HG03280 (cell line): Measurements from ENCODE around the gene NEURL1.
"Not testable (repeated sequence)": the region's sequence is repeated elsewhere in the genome, so short reads cannot be mapped to it uniquely, and the experiment has no call there.

Experiments
- ATAC-seq: cut with Tn5 transposase; IDR thresholded peaks from one replicate; pipeline ENCODE4 v1.9.1; 2021; ENCODE audit warnings: mild to moderate bottlenecking, moderate library complexity; ENCODE audit not compliant: unreplicated experiment

NEURL1 gene

DNA sequence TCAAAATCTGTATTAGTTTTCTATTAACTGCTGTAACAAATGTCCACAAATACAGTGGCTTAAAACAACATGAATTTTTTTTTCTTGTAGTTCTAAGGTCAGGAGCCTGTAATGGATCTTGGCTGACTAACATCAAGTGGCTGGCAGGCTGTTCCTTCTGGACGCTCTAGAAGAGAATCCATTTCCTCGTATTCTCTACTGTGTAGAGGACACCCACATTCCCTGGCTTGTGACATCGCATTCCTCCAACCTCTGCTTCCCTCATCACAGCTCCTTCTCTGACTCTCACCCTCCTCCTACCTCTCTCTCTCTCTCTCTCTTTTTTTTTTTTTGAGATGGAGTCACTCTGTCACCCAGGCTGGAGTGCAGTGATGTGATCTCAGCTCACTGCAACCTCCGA is 30.0 kb upstream of the NEURL1 start:
- no peak for ATAC-seq

DNA sequence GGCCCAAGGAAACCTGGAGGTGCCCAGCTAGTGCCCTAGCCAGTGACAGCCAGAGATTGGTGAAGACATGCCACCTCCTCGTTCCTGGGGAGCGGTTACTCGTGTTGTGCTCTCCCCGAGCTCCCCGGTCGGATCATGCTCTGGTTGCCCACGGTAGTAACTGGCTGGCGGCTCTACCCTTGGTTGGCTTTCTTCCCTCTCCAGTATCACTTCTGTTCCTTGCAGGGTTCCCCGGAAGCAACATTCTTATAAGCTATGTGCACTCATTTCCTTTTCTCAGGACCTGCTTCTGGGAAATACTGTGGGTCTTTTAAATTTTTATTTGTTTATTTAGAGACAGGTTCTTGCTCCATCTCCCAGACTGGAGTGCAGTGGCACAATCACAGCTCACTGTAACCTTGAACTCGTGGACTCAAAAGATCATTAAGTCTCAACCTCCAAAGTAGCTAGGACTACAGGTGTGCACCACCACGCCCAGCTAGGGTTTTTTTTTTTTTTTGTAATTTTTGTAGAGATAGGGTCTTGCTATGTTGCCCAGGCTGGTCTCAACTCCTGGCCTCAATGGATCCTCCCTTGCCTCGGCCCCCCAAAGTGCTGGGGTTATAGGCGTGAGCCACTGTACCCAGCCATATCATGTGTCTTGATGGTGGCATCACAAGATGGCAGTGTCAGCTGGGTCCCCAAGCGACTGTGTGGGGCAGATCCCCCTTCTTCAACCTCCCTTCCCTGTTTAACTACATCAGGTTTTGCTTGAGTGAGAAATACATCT is 27.9 kb upstream of the NEURL1 start:
- ATAC-seq = no peak

DNA sequence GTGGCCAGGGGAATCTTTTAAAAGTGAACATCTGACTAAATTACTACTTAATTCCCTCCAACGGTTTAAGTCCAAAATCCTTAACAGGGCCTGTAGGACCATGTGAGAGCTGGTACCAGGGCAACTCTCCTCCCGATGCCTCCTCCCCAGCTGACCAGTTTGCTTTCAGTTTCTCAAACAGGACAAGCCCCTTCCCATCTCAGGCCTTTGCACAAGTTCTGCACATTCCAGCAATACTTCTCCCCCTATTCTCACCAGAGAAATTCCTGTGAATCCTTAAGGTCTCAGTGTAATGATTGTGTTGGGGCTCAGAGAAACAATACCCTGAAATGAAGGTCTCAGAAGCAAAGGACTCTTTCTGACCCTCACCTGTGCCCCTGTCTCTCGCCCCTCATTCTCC is 26.8 kb upstream of the NEURL1 start:
- ATAC-seq = no peak

DNA sequence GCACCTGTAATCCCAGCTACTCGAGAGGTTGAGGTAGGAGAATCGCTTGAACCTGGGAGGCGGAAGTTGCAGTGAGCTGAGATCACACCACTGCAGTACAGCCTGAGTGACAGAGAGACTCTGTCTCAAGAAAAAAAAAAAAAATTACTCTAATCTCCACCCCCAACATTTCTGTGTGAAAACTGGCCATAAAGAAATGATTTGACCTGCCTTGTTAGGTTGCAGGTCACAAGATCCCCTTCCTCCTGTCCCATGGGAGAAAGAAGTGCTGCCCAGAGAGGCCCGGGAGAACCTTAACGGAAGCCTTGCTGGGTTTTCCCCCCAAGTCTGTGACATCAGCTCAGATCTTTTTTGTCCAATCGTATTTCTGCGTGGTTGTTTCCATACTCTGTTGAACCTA is 26.1 kb upstream of the NEURL1 start:
- ATAC-seq = no peak

DNA sequence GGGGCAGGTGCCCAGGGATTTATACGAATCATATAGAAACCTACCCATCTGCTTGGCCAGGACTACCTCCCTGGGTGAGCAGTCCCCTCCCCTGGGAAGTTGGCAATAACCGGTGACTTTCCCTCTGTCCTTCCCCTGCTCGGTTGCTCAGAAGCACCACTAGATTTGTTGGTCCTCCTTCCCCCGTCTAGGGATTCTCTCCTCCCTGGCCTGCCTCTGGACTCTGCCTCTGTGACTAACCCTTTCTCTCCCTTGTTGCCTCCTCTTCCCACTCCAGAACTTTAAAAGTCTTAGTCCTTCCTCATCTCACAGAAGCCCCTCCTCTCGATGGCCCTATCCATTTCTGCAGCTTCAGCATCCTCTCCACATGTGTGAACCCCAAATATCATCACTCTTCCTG is 24.3 kb upstream of the NEURL1 start:
- no peak for ATAC-seq

DNA sequence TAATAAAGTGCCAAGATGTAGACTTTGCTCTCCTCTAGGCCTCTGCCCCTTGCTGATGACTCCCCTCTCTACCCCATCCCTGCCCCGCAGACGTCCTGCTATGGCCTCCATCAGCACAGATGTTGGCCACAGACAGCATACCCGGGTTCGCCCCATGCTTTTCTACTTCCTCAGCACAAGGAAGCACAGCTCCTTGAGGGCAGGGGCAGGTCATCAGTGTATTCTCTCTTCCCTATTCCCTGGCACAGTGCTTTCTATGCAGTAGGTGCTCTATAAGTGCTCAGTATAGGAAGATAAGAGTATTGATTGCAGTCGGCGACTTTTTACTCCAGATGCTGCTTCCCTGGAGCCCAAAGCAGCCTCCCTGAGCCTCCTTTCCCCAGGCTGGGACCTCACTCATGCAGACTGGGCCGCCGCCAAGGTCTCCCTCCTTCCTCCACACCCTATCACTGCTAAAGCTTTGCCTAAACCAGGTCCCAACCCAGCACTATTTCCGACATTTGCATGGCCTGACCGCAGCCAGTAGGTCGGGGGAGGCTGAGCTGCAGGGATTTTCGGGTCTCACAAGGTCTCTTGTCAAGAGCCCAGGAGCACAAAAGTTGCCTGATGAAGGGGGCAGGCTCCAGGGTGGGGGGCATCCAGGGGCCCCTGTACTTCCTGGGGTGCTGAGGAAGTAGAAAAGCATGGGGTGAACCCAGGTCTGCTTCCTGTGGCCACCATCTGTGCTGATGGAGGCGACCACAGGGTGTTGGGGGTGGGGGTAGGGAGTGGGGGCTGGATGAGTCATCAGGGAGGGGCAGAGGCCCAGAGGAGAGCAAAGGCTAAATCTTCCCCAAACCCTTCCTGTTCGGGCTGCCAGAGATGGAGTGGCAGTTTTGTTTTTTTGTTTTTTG is 22.5 kb upstream of the NEURL1 start:
- peak; percentile 74 for ATAC-seq

DNA sequence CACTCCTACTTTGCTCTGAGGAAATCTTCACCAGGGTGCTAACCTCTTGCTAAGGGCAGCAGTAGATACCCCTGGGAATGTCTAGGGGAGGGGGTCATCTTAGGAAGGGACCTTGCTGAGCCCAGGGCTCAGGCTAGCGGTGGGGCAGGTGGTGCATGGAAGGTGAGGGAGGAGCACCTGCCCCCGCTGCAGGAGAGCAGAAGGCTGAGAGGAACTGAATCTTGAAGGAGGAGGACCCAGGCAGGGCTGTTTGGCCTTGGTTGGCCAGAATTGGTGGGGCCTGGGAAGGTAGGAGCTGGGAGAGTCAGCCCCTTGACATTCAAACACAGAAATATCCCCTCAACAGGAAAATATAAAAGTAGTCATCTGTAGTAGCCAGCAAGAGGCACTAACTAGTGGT is 21.5 kb upstream of the NEURL1 start:
- peak; percentile 23 for ATAC-seq

DNA sequence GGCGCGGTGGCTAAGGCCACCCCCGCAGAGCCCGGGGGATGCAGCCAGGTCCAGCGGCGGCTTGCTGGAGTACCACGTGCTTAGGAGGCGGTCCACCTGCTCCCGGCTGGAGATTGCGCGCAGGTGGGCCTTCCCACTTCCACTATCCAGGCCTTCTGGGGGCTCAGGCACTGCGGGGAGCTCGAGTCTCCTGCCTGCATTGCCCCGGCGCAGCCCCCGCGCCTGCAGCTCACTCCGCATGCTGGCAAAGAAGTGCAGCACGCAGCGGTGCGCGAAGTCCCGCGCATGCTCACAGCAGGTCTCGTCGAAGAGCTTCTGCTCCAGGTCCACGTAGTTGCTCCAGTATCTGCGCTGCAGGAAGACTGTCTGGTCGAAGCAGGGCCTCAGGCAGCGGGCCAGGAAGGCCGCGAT is 20.2 kb upstream of the NEURL1 start:
- no peak for ATAC-seq

DNA sequence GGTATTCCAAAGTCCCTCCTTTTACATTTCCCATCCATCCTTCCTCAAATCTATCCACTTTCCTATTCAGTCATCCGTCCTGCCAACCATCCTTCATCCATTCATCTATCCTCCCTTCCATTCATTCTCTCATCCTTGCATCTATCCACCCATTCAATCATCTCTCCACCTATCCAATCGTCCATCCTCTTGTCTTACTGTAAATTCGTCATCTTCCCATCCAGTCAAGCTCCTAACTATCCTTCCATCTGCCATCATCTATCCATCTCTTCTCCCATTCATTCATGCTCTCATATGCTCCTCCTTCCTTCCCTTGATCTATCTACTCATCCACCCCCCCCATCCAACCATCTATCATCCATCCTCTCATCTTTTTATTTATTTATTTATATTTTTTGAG is 19.4 kb upstream of the NEURL1 start:
- ATAC-seq = no peak

DNA sequence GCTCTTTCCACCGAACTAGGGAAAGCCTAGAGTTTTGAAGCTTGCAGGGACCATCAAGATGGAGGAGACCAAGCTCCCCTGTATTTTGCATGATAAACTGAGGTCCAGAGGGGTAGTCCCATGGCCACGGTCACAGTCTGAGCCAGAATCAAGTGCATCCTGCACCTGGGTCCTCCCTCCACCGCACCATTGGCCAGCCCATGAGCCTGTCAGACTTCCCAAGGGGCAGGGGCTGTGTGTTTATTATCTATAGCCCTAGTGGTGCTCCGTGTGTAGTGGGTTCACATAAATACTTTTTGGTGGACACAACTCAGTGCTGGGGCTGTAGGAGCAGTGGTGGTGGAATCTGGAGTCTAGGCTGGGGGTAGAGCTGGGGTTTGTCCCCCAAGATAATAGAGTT is 18.1 kb upstream of the NEURL1 start:
- ATAC-seq = no peak

DNA sequence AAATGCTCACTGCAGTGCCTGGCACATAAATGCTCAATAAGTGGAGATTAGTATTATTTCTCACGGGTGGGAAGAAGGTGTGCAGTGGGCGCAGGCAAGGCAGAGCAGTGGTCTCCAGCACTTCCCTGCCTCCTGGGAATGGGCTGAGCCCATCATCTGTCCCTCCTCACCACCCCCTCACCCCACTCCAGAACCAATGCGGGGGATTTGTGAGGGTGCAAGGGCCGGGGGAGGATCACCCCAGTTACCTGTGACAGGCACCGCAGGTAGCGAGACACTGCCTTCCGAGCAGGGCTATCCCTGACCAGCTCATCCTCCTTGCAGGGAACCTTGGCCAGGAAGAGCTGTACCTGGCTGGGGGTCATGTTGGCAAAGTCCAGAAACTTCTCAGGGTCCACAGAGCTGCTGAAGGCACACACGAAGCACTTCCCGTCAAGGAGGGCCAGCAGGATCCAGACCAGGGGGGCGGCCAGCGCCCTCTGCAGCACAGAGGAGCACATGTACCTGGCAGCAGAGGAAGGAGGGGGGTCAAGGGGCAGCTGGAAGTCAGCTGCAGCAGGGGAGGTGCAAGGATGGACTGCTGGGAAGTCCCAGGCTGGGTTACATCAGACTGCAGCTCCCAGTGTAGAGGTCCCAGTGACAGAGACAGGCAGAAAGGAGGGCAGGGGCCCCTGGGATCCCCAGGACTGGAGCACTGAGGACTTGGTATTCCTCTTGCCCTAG is 17.3 kb upstream of the NEURL1 start:
- no peak for ATAC-seq

DNA sequence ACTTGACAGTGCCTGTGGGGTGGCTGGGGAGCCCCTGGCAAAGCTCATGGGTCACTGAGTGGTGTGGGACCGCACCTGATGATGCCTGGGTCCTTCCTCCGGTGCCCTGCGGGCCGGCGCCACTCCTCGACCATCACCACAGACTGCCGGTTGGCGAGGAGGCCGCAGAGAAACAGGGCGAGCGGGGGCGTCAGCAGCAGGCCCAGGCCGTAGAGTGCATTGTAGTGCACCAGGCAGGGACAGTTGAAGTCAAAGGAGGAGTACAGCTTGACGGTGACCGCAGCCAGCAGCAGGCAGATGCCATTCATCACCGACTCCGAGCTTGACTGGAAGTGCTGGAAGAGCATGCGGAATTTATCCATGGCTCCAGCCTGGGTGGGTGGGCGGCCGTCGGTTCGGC is 14.8 kb upstream of the NEURL1 start:
- no peak for ATAC-seq

DNA sequence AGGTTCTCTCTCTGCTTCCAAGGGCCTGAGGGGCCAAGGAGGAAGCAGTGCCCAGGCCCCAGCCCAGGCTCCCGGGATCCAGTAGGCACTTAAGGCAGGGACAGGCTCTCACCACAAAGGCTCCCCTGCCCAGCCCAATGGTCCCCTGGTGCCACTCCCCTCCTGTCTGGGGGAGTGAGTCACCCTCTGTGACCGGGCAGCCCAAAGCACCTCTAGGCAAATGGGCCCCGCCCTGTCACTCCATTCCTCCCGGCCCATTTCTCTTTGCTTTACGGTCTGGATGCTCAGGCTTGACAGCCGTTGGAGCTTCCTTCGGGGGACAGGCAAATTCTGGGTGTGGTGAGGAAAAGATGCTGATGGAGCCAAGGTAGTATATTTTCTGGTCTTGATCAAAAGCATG is 14.4 kb upstream of the NEURL1 start, which contains the start of gene CALHM3:
CALHM3 (minus strand) TSS at position 106 of the 400 bp plus-strand sequence. CDS start 208 bp downstream, outside the sequence.
- no peak for ATAC-seq

DNA sequence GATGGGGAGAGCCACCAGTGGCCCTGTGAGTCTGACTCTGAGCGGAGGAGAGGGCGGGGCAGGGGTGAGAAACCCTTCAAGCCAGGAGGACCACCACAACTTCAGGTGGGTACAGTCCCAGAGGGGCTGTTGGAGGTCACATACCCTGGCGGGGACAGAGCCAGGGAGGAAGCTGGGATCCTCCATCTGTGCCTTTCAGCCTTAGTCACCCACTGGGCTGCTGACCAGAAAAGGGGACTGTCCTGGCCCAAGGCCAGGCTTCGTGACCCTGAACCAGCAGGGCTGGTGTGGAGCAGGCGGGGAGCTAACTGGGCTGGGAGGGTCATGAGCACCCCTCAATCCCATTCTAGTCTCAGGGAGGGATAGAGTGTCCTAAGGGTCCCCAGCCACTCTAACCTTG is 13.0 kb upstream of the NEURL1 start:
- ATAC-seq = no peak

DNA sequence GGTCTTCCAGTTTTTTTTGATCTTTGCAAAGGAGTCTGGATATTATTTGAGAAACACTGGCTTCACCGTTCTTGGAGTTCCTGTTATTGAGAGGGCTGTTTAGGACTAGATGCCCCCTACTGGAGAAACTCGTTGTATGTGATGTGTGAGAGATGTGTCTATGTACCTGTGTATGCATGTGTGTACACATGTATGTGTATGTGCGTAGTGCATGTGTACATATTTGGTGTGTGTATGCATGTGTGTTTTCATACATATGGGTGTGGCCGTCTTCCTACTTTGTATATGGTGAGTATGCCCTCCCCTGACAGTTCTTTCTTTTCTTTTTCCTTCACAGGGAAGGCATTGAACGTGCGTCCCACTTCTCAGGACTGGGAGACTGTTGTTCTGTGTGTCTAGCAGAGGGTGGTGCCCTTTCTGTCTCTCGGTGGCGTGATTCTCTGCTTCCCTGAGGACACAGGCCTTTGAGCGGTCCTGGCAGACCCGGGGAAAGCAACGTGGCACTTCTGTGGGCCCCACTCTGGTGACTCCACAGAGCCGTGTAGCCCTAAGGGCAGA is 11.5 kb upstream of the NEURL1 start:
- ATAC-seq = peak; percentile 61

DNA sequence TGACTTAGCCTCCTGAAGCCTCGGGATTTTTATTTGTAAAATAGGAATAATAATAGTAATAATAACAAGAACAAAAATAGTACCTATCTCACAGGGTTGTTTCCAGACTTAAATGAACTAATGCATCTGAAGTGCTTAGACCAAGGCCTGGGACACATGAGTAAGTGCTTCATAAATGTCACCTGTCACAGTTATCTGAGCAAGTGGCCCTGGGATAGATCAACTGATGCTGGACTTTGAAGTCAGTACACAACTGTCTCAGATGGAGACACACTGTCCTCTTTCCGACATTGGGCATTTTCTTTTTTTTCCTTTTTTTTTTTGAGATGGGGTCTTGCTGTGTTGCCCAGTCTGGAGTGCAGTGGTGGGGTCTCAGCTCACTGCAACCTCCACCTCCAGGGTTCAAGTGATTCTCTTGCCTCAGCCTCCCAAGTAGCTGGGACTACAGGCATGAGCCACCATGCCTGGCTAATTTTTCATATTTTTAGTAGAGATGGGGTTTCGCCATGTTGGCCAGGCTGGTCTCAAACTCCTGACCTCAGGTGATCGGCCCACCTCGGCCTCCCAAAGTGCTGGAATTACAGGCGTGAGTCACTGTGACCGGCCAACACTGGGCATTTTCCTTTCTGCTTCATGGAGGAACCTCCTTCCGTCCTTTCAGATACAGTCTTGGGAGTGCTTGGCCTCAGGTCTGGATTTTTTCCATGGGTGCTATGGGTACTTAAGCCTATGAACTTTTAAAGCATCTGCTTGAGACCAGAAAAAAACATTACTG is 6.7 kb upstream of the NEURL1 start:
- ATAC-seq = not testable (repeated sequence)

DNA sequence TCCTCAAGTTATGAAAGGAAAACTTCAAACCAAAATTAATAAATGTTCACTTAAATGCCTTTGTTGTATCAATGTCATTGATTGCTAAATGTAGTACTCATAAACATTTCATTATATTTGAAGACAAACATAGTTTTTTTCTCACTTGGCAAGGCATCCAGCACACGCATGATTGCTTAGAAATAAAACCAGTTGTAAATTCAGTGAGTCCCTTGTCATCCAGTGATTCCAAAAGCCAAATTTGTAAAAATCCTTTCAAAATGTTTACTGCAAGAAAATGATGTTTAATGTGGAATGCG is 6.1 kb upstream of the NEURL1 start:
- no peak for ATAC-seq

DNA sequence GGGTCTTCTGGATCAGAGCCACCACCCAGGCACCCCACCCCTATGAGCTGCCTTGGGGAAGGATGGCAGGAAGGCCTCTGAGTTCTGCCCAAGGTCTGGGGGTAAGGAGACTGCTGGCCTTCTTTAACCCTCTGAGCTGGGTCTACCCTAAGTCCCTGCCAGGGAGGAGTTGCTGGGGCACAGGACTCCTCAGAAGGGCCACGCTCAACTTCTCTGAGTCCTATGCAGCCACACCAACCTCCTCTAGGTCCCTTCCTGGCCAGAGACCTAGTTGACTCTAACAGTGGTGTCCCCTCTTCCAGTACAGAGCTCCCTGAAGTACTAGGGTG is 2.6 kb upstream of the NEURL1 start:
- ATAC-seq = peak; percentile 5

DNA sequence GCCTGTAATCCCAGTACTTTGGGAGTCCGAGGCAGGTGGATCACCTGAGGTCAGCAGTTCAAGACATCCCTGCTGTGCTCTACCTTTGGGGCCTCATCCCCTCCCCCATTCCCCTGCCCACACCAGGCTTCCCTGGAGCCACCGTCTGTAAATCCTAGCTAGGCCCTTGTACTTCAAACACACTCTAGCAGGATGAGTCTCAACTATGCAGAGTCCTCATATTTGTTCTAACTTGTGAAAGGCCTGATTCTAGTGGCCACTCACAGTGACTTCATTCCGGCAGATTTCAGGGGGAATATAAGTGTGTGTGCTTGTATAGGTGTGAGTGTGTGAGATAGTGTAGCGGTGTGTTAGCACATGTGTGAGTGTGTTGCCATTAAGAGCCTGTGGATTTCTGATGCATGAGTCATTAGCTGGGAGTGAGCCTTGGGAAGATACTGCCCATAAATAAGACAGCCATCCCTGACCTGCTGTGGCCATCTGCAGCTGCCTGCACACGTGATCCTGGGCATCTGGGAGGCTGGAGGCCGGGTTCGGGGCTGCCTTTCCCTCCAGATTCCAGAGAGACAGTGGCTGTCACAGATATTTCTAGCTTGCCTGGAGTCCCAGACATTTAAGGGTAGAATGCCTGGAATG is 1.7 kb upstream of the NEURL1 start:
- no peak for ATAC-seq

DNA sequence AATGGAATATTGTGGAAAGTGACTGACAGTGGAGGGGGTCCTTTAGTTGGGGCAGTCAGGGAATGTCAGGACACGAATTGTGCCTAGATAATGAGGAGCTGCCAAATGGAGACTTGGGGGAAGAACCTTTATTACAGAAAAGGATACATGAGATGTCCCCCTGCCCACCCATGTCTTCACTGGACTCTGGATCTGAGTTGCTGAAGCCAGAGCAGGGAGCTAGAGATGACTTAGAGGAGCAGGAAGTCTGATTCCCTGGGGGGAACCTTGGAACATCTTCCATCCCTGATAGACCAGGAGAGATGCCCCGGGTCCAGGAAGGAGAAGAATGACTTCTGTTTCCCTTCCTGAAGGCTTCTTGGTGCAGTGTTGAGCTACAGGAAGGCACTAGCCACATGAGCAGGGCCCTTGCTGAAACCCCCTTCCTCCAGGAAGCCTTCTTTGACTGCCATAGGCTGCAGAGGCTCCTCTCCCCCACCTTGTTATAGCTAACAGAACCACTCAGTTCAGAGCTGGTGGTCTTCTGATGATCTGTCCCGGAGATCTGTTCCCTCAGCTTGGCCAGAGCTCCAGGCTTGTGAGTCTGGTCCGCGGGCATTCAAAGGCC is 747 bp upstream of the NEURL1 start:
- no peak for ATAC-seq
